ENCODE data around the gene CPNE2.
"Not testable (repeated sequence)": the region's sequence is repeated elsewhere in the genome, so short reads cannot be mapped to it uniquely, and the experiment has no call there.

The CPNE2 gene

DNA sequence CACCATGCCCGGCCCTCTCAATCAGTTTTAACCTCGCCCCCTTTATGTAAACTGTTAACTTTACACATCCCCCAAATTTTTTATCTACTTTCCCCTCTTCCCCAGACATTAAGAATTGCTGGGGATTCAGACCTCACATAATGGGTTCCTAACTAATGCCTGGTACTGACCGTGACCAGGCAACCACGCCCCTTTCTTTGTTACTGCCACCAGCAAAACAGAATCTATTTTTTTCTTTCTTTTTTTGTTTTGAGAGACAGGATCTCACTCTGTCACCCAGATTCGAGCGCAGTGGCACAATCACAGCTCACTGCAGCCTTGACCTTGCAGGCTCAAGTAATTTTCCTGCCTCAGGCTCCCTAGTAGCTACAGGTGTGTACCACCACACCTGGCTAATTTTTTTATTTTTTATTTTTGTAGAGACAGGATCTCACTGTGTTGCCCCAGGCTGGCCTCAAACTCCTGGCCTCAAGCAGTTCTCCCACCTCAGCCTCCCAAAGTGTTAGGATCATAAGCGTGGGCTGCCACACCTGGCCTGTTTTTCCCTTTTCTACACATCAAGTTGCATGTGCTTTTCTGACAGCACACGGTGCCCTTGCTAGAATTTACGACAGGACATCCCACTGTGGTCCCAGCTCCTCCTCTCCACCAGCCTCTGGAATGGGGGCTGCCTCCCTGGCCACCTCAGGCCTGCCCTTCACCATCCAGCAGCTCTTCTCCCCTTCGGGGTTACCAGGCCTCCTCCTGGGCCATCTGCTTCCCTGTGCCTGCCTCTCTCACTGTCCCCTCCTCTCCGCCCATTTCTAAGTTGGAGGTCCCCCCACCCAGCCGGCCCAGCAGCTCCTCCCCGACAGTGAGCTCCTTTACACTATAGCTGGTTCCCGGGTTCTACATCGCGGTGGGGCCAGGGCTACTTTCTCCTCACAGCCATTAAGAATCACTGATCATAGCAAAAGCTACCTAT, 10.8 kb downstream of the CPNE2 start:
- no peak for DNase-seq

DNA sequence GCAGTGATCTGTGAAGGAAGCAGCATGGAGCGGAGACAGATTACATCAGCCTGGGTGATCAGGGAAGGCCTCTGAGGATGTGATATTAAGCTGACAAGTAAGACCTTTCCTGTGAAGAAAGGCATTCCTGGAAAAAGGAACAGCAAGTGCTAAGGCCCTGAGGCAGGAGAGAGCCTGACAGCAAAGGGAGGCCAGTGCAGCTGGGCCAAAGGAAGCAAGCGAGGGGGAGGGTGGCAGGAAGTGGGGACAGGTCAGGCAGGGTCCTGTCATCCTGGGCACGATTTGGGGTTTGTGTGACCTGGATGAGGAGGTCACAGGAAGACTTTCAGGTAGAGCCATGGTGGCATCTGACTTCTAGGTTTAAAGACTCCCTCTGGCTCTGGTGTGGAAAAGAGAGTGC, 12.3 kb downstream of the CPNE2 start:
- DNase-seq = no peak

GRCh38 chr16:57105184-57105583, 12.8 kb downstream of the CPNE2 start:
- DNase-seq = no peak

- no peak for DNase-seq
These were observed 14.4 kb downstream of the CPNE2 start for GRCh38 chr16:57106767-57107166.

DNA sequence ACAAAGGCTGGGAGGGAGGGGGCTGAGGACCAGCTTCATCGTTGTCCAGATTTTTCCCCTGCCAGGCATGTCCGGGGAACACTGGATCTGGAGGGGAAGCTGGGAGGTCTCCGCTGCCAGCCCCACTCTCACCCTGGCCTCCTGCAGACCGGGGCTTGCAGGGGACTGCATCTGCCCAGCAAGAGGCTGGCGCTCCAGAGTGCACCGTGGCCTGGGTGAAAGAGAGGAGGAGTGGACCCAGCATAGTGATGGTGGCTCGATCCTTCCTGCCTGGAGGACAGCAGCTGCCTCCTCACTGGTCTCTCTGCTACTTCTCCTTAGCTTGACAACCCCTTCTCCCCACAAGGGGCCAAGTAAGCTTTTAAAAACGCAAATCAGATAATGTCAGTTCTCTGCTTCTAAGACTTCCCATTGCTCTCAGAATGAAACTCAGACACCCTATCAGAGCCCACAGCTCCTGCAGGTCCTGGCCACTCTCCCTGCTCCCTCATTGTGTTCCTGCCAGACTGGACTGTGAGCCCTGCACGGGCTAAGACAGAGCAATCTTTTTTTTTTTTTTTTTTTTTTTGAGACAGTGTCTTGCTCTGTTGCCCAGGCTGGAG, 15.0 kb downstream of the CPNE2 start:
- DNase-seq = no peak

DNA sequence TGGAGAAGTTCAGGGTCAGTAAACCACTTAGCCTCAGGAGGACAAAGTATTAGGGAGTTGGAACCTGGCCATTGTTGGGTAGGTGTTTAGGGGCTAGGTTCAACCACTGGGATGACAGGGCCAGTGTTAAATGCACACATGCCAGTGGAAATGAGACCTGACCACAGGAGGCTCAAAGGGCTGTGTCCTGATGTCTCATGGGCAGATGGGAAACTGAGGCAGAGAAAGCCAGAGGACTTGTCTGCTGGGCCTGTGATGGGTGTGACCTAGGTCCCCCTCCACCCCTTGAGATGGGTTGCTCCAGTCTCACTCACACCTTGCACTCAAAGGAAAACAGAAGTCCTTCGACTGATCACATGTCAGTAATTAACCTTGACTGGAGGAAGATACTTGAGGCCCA, 16.0 kb downstream of the CPNE2 start:
- DNase-seq = no peak

GRCh38 chr16:57109259-57110105, 17.1 kb downstream of the CPNE2 start:
- not testable (repeated sequence) for DNase-seq

DNA sequence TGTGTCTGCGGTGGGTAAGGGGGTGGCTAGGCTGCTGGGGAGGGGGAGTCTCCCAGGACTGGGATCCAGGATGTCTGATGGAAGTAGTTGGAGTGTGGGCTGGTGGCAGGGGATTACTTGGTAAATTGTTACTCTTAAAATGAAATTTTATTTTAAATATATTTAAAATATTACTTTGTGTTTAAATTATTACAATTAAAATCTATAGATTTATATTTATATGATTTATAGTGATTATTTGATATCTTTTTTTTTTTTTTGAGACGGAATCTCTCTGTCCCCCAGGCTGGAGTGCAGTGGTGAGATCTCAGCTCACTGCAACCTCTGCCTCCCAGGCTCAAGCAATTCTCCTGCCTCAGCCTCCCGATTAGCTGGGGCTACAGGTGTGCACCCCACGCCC, 18.6 kb downstream of the CPNE2 start:
- DNase-seq = no peak

DNA sequence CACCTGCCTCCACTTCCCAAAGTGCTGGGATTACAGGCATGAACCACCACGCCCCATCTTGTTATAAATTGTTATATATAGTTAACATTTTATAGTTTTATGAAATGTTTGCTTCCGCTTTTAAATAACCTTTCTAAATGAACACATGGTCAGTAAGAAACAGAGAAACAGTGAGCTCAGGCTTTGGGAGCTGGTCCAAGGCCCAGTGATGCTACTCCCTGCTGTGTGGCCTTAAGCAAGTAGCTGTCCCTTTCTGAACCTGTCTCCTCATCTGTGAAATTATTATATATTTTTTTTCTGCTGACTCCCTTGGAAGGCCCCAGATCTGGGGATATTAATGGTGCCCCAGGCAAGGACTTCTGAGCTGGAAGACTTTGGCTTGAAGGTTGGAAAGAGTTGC, 19.0 kb downstream of the CPNE2 start:
- DNase-seq = no peak

DNA sequence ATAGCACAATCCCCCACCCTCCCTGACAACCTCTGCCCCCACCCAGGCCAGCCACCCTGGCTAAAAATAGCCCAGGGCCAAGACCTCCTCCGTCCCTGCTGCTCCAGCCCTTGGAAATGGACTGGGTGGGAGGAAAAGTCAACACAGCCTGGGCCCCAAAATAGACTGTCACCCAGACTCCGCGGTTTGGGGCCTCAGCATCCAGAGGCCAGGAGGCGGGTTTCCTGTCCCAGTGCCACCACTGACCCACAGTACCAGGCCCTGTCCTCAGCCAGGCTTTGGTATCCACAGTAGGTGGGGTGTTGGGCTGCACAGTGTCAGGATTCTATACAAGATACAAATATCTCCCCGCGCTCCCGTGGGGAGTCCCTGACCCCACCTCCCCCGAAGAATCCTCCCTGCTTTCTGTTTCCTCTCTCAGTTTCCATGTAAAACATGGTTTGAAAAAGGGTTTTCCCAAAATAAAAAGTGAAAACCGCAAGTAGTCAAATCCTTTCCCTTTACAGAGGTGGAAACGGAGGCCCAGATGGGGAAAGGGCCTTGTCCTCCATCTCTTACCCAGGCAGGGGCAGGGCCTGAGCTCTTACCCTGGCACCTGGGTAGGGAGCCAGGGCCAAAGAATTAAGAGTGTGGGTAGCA, 20.1 kb downstream of the CPNE2 start:
- DNase-seq = no peak

- no peak for DNase-seq
These were observed 20.7 kb downstream of the CPNE2 start for GRCh38 chr16:57113042-57113453.

DNA sequence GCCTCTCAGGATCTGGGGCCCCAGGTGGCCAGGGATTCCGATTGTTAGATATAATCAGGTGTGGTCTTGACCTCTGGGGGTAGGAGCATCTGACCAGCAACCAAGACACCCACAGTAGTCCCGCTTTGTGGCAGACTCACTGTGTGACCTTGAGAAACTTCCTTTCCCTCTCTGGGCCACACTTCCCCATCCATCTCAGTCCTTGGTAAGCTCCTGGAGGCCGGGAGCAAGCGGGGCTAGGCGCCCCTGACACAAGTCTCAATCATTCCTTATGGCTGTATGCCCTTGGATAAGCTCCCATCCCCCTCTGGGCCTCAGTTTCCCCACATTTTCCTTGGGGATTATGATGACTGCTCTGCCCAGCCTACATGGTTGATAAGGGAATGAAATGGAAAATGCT, 21.3 kb downstream of the CPNE2 start:
- no peak for DNase-seq

- DNase-seq = no peak
These were observed 22.8 kb downstream of the CPNE2 start for GRCh38 chr16:57115168-57115513.

DNA sequence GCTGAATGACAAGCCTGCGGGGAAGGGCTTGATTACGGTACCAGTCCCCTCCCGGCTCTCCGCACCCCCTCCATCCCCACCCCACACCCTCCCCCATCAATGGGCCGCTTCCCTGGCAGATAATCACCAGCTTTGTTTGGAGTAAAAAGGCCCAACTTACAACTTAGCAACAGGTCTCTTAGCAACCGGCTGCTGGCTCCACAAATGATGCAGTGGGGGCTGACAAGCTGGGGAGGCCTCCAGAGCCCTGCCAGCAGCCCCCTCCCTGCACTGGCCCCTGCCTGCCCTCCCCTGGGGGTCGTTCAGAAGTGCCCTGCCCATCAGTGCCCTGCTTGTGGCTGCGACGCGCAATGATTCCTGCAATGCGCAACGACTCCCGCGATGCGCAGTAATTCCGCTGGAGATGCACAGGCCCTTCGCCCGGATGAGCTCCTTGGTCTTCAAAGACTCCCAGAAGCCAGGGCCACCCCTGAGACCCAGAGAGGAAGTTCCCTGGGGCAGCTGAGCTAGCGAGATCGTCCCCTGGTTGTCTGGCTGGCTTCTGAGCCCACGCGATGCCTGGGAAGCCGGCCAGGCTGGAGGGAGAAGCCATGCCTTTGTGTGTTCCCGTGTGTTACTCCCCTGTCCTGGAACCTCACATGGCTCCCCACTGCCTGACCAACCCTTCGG, 23.3 kb downstream of the CPNE2 start:
- no peak for DNase-seq

DNA sequence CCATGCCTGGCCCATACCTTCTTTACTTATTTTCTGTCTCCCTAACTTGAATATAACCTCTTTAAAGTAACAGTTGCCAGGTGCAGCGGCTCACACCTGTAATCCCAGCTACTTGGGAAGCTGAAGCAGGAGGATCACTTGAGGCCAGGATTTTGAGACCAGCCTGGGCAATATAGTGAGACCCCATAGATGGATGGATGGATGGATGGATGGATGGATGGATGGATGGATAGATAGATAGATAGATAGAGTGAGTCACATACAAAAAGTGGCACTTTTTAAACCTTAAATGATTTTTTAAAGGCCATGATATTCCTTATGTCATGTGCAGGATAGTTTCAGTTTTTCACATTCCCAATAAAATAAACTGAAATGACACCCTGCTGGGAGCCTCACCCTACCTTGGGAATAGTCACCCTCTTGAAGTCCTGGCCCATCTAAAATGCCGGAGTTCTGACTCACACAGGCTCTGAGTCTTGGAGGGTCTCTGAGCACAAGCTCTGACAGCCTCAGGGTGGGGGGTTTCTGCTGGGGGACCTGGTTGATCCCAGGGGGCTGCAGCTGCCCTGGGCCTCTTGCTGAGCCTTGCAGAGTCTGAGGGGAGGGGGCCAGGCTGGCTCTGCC, 26.2 kb downstream of the CPNE2 start:
- DNase-seq = no peak

GRCh38 chr16:57123216-57123973, 31.0 kb downstream of the CPNE2 start:
- no peak for DNase-seq

- DNase-seq = no peak
These were observed 31.7 kb downstream of the CPNE2 start for GRCh38 chr16:57123974-57124674.

GRCh38 chr16:57125376-57125775, 33.0 kb downstream of the CPNE2 start:
- no peak for DNase-seq

DNA sequence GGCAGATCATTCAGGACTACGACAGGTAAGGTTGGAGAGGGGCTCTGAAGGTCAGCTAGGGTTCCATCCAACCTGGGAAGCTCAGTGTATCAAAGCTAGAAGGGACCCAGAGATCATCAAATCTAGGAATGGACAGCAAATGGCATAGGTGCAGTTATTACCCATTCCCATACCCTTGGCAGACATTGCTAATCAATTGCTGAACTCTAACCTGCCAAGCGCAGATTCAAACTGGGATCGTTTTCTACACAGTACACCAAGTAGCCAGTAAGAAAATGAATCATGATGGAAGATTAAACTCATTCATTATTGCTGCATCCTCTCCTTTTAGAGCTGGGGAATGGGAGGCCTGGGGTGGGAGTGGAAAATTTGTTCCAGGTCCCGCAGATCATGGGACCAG, 33.6 kb downstream of the CPNE2 start:
- DNase-seq = no peak

DNA sequence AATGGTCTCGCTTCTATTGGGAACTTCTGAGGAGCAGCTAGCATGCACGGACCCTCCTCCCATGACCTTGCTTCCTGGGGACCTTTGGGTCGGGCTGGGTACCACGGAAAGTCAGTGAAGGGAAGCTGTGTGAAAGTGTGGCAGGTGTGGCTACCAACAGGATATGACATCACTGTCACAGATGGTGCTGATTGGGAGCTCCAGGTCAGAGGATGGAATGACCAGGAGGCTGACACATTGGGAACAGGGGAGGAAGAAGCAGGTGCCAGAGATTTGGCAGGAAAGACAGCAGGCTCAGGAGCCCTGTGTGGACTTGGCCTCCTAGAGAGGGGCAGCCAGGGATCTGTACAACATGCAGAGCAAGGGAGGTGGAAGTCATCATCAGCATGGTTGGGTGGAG, 34.0 kb downstream of the CPNE2 start:
- no peak for DNase-seq

All from NCI-H774 (cell line).